ENCODE results near the gene WFDC10B.
"Not testable (repeated sequence)": the region's sequence is repeated elsewhere in the genome, so short reads cannot be mapped to it uniquely, and the experiment has no call there.

DNA sequence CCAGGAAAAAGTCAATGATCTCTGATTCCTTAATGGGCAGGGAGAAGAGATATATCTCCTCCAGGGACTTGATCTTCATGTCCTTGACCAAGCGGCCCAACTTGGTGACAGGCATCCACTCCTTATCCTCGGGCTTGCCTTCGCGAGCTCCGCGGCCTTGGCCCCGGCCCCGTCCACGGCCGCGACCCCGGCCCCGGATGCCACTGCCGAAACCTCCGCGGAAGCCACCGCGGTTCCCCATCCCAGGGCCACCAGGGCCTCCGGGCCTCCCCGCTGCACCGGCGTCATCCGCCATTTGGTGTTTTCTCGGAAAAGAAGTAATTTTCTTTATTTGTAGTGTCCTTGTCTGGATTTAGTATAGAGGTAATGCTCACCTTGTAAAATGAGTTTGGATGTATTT lies 63.7 kb downstream of the WFDC10B start:
- TF ChIP-seq POLR2A (IDR thresholded peaks at IDR 0.05; ENCODE audit: low read depth, low read length); POLR2AphosphoS5 (IDR thresholded peaks at IDR 0.05; ENCODE audit: insufficient read depth, low read depth, low read length); EZH2 (IDR thresholded peaks at IDR 0.05; ENCODE audit: borderline replicate concordance, low read depth, low read length, severe bottlenecking); MYC (IDR thresholded peaks at IDR 0.05; ENCODE audit: low read depth, low read length); FOS (IDR thresholded peaks at IDR 0.05; ENCODE audit: borderline replicate concordance, insufficient read depth, low read length): not testable (repeated sequence)
- TF ChIP-seq, protein P1, sequence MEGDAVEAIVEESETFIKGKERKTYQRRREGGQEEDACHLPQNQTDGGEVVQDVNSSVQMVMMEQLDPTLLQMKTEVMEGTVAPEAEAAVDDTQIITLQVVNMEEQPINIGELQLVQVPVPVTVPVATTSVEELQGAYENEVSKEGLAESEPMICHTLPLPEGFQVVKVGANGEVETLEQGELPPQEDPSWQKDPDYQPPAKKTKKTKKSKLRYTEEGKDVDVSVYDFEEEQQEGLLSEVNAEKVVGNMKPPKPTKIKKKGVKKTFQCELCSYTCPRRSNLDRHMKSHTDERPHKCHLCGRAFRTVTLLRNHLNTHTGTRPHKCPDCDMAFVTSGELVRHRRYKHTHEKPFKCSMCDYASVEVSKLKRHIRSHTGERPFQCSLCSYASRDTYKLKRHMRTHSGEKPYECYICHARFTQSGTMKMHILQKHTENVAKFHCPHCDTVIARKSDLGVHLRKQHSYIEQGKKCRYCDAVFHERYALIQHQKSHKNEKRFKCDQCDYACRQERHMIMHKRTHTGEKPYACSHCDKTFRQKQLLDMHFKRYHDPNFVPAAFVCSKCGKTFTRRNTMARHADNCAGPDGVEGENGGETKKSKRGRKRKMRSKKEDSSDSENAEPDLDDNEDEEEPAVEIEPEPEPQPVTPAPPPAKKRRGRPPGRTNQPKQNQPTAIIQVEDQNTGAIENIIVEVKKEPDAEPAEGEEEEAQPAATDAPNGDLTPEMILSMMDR (IDR thresholded peaks at IDR 0.05; ENCODE audit: extremely low read depth in 1 of 2, insufficient read depth in 1 of 2, low read depth in 1 of 2, low read length in 2 of 2), result not testable (repeated sequence)
- TF ChIP-seq, protein P2, sequence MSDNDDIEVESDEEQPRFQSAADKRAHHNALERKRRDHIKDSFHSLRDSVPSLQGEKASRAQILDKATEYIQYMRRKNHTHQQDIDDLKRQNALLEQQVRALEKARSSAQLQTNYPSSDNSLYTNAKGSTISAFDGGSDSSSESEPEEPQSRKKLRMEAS (IDR thresholded peaks at IDR 0.05; ENCODE audit: insufficient read depth, insufficient read length), result not testable (repeated sequence)

Measured in endothelial cell of umbilical vein (primary cell).